IPS-18a (cell line): Measurements from ENCODE around the gene PTPMT1.

Experiments
- H3K27ac ChIP-seq: one replicate; pipeline ENCODE4 v1.5.1; 2013; ENCODE audit warnings: low read length
- H3K27me3 ChIP-seq: one replicate; pipeline ENCODE4 v1.6.1; 2013; ENCODE audit warnings: mild to moderate bottlenecking, low read length; ENCODE audit not compliant: control insufficient read depth, insufficient read depth
- H3K36me3 ChIP-seq: one replicate; pipeline ENCODE4 v1.6.1; 2013; ENCODE audit warnings: low read depth, low read length; ENCODE audit not compliant: control insufficient read depth
- H3K4me1 ChIP-seq: one replicate; pipeline ENCODE4 v1.6.1; 2013; ENCODE audit warnings: low read depth, low read length; ENCODE audit not compliant: control insufficient read depth
- H3K4me3 ChIP-seq: one replicate; pipeline ENCODE4 v1.5.1; 2013; ENCODE audit warnings: low read length
- H3K9ac ChIP-seq: one replicate; pipeline ENCODE4 v1.6.1; 2013; ENCODE audit warnings: mild to moderate bottlenecking, low read length, moderate library complexity
- H3K9me3 ChIP-seq: one replicate; pipeline ENCODE4 v1.6.1; 2013; ENCODE audit warnings: low read depth, low read length; ENCODE audit not compliant: control insufficient read depth

PTPMT1 gene

GRCh38 chr11:47620836-47621378 is 55.5 kb downstream of the PTPMT1 start:
- H3K27ac ChIP-seq, result no peak overlapping the region

More at GRCh38 chr11:47620836-47621378, 55.5 kb downstream of the PTPMT1 start:
- Histone ChIP-seq H3K36me3 (peaks cover 62% of the 10 kb centered on the region), H3K27me3 (no peaks in the 10 kb centered on the region), H3K4me3 (no peak overlapping the region), H3K9ac (no peak overlapping the region), H3K4me1 (no peaks in the 10 kb centered on the region), H3K9me3 (no peaks in the 10 kb centered on the region)
